Chondrocyte (in vitro differentiated cells): ENCODE results near the gene PDE11A. TPM values are rescaled to one million over a fixed set of nuclear protein-coding genes. Genes with fewer than 3 reads are reported as not detected.

Experiments used
- DNase-seq: peaks from one replicate; pipeline ENCODE4 v3.0.0; 2021; ENCODE audit warnings: mixed read lengths, low spot score
- H3K27ac Mint-ChIP-seq: one replicate; pipeline ENCODE4 v1.8.0; 2021; ENCODE audit warnings: mild to moderate bottlenecking, moderate library complexity, mixed read lengths; ENCODE audit not compliant: unreplicated experiment
- H3K27me3 Mint-ChIP-seq: 2 replicates; pipeline ENCODE4 v1.8.0; 2021; ENCODE audit warnings: low read depth, mixed read lengths
- H3K36me3 Mint-ChIP-seq: 2 replicates; pipeline ENCODE4 v1.8.0; 2021; ENCODE audit warnings: low read depth, mixed read lengths
- H3K4me1 Mint-ChIP-seq: 2 replicates; pipeline ENCODE4 v1.8.0; 2021; ENCODE audit warnings: low read depth, mild to moderate bottlenecking, mixed read lengths
- H3K4me3 Mint-ChIP-seq: one replicate; pipeline ENCODE4 v1.8.0; 2021; ENCODE audit warnings: mild to moderate bottlenecking, moderate library complexity, mixed read lengths; ENCODE audit not compliant: unreplicated experiment
- H3K9me3 Mint-ChIP-seq: 2 replicates; pipeline ENCODE4 v1.8.0; 2021; ENCODE audit warnings: low read depth, mixed read lengths
- CTCF ChIP-seq: fragments of 200-600 bp; sonication (generic); IDR thresholded peaks from 2 replicates; pipeline ENCODE4 v1.5.0; 2021; ENCODE audit warnings: antibody characterized with exemption, mild to moderate bottlenecking, moderate library complexity
- total RNA-seq: library from RNA; stranded (reverse); gene quantifications from 3 replicates; pipeline ENCODE4 v1.2.1, GENCODE V29; 2021

Gene PDE11A
- total RNA-seq, 1 donor from 2014 or later = 2.1 TPM

- peaks cover 6% of the 10 kb centered on the region for H3K4me1 Mint-ChIP-seq
- no peak overlapping the region for H3K4me3 Mint-ChIP-seq
- TF ChIP-seq CTCF = no peak
- no peaks in the 10 kb centered on the region for H3K27me3 Mint-ChIP-seq
- no peak overlapping the region for H3K27ac Mint-ChIP-seq
- no peaks in the 10 kb centered on the region for H3K9me3 Mint-ChIP-seq
- no peak for DNase-seq
- H3K36me3 Mint-ChIP-seq = no peaks in the 10 kb centered on the region
Measured at GRCh38 chr2:177753682-177754491, 318.7 kb downstream of the PDE11A start.

GRCh38 chr2:177748360-177748759 is 324.2 kb downstream of the PDE11A start:
- no peak for TF ChIP-seq CTCF
- Mint-ChIP-seq H3K4me1 (no peaks in the 10 kb centered on the region), H3K36me3 (no peaks in the 10 kb centered on the region), H3K27ac (peak overlapping the region; percentile 12), H3K4me3 (no peak overlapping the region), H3K27me3 (peaks cover 8% of the 10 kb centered on the region), H3K9me3 (no peaks in the 10 kb centered on the region)
- DNase-seq = no peak

GRCh38 chr2:177747384-177747783 is 325.2 kb downstream of the PDE11A start:
- no peak for DNase-seq
- no peak for TF ChIP-seq CTCF
- H3K36me3 Mint-ChIP-seq = no peaks in the 10 kb centered on the region
- H3K27ac Mint-ChIP-seq = no peak overlapping the region
- H3K4me3 Mint-ChIP-seq = no peak overlapping the region
- no peaks in the 10 kb centered on the region for H3K9me3 Mint-ChIP-seq
- H3K27me3 Mint-ChIP-seq = peaks cover 14% of the 10 kb centered on the region
- H3K4me1 Mint-ChIP-seq = no peaks in the 10 kb centered on the region

DNA sequence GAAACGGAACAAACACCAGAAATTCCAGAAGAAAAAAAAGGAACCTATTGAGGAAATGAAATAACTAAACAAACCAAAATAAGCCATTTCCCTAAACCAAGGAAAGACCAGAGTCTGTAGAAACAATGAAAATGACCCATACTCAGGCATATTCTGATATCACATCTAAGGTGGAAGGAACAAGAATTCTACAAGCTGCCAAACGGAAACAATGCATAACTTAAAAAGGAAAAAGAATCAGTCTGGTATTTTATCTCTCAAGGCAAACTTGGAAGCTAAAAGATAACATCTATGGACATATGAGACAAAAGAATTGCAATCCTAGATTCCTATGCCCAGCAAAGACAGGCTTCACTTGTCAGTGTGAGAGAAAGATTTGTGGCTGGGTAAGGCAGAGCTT is 326.2 kb downstream of the PDE11A start:
- no peaks in the 10 kb centered on the region for H3K9me3 Mint-ChIP-seq
- no peak for TF ChIP-seq CTCF
- peaks cover 17% of the 10 kb centered on the region for H3K27me3 Mint-ChIP-seq
- no peak overlapping the region for H3K4me3 Mint-ChIP-seq
- H3K4me1 Mint-ChIP-seq = no peaks in the 10 kb centered on the region
- no peak overlapping the region for H3K27ac Mint-ChIP-seq
- DNase-seq = no peak
- no peaks in the 10 kb centered on the region for H3K36me3 Mint-ChIP-seq

DNA sequence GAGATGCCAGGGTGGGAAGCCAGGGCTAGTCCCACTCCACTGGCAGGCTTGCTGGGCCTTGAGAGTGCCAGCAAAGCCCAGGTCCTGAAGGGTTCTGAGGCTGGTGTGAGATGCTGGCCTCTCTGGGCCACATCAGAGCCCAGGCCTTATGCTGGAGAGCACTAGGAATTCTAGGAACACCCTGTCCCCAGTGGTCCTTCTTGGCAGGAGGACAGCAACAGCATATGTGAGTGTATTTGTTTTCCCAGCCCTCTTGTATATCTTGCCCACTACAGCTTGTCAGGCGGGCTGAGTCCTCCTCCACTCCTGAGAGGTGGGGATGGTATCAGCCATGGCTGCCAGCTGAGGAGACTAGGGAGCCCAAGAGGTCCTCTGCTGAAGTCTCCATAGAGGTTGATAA is 327.0 kb downstream of the PDE11A start:
- no peaks in the 10 kb centered on the region for H3K4me1 Mint-ChIP-seq
- H3K27me3 Mint-ChIP-seq = peaks cover 17% of the 10 kb centered on the region

More for the DNA sequence above, 327.0 kb downstream of the PDE11A start:
- H3K4me3 Mint-ChIP-seq = no peak overlapping the region
- no peak for TF ChIP-seq CTCF
- DNase-seq = no peak
- no peaks in the 10 kb centered on the region for H3K9me3 Mint-ChIP-seq
- no peak overlapping the region for H3K27ac Mint-ChIP-seq
- no peaks in the 10 kb centered on the region for H3K36me3 Mint-ChIP-seq
